Breast epithelium (tissue), 3 donors: ENCODE measurements around the gene KLHL36.

Source experiments
- POLR2A ChIP-seq: fragments of 450-650 bp; IDR thresholded peaks from one replicate; pipeline ENCODE4 v1.6.1; 2016; ENCODE audit warnings: antibody characterized with exemption, mild to moderate bottlenecking, moderate library complexity
- POLR2AphosphoS5 ChIP-seq, 3 donors: sonication (generic); formaldehyde crosslinking; IDR thresholded peaks; one replicate each; pipeline ENCODE4 v1.6.1; 2017; ENCODE audit warnings: antibody characterized with exemption in 3 of 3
- TF ChIP-seq, protein P1 (sequence below), 3 donors: fragments of 450-650 bp; IDR thresholded peaks; one replicate each; pipeline ENCODE4 v1.5.1; 2016 to 2017; ENCODE audit warnings: antibody characterized with exemption in 3 of 3, mild to moderate bottlenecking in 3 of 3, moderate library complexity in 3 of 3

DNA sequence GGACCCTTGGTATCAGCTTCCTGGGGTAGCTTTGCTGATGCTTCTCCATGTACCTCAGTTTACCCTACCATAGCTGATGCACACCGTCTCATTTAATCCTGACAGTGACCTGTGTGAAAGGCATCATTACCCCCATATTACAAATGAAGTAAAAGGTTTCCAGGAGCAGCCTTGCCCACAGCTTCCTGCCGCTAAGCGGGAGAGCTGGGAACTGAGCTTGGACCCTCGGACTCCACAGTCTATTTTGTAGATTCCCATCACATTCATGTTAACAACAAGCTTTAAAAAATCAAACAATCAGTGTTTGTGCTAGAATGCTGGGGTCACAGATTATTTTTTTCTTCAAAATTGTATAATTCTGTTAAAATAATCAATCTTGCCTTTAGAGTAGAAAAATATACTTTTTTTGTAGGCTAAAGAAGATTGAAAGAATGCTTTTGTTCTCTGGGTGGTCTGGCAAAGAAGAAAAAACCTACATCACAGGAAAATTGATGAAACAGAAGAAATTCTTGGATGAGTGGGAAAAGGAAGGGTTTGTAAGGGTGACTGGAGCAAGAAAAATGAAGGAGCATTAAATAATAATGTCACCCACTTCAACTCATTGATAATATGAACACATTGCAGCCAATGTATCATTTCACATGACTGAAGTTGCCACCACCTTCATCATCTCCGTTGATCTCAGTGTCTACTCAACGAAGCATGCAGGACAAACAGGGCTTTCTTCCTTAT is 41.9 kb downstream of the KLHL36 start:
- TF ChIP-seq POLR2A (no peak), POLR2AphosphoS5 (IDR thresholded peaks at IDR 0.05) (no peak)
- TF ChIP-seq, protein P1, sequence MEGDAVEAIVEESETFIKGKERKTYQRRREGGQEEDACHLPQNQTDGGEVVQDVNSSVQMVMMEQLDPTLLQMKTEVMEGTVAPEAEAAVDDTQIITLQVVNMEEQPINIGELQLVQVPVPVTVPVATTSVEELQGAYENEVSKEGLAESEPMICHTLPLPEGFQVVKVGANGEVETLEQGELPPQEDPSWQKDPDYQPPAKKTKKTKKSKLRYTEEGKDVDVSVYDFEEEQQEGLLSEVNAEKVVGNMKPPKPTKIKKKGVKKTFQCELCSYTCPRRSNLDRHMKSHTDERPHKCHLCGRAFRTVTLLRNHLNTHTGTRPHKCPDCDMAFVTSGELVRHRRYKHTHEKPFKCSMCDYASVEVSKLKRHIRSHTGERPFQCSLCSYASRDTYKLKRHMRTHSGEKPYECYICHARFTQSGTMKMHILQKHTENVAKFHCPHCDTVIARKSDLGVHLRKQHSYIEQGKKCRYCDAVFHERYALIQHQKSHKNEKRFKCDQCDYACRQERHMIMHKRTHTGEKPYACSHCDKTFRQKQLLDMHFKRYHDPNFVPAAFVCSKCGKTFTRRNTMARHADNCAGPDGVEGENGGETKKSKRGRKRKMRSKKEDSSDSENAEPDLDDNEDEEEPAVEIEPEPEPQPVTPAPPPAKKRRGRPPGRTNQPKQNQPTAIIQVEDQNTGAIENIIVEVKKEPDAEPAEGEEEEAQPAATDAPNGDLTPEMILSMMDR (IDR thresholded peaks at IDR 0.05), result no peak
